SK-N-SH (cell line): Measurements from ENCODE around the gene TMEM187. TPM values are rescaled to one million over a fixed set of nuclear protein-coding genes. Genes with fewer than 3 reads are reported as not detected.

Experiments
- CTCF ChIA-PET: fragments of 300-600, 350-600 bp; formaldehyde crosslinking; extraction: SDS; loops from one replicate; lab custom pipeline; 2021; lab: Yijun Ruan, JAX
- POLR2A ChIA-PET: fragments of 350-600 bp; sonication (Branson Sonifier 250); formaldehyde crosslinking; extraction: SDS; loops from one replicate; lab custom pipeline; 2020; ENCODE audit warnings: antibody characterized with exemption, inconsistent platforms; lab: Yijun Ruan, JAX
- DNase-seq: peaks from one replicate; pipeline ENCODE4 v3.0.0; 2012
- H2AFZ ChIP-seq: fragments of 200-600 bp; sonication (generic); 2 replicates; pipeline ENCODE4 v1.8.1; 2016; ENCODE audit warnings: antibody characterized with exemption, mild to moderate bottlenecking, low read depth
- H3F3A ChIP-seq: fragments of 200-600 bp; sonication (generic); replicated peaks from 2 replicates; pipeline ENCODE3; 2016; ENCODE audit warnings: antibody characterized with exemption, mild to moderate bottlenecking; ENCODE audit not compliant: insufficient read depth
- H3K27ac ChIP-seq, 2 experiments: fragments of 200-500 bp in 1 of 2; fragments of 200-600 bp in 1 of 2; sonication (Bioruptor generic) in 1 of 2; sonication (generic), shearing (Covaris generic) in 1 of 2; 2 replicates each; pipeline versions ENCODE4 v1.5.1 to v1.6.1; 2014 to 2016; ENCODE audit warnings: low read depth in 2 of 2, inconsistent platforms in 1 of 2, low read length in 1 of 2, mild to moderate bottlenecking in 1 of 2, mixed read lengths in 1 of 2
- H3K27me3 ChIP-seq: fragments of 200-600 bp; sonication (generic), shearing (Covaris generic); 2 replicates; pipeline ENCODE4 v1.6.1; 2016; ENCODE audit warnings: mixed run types; ENCODE audit not compliant: insufficient read depth
- H3K36me3 ChIP-seq, 2 experiments: fragments of 200-500 bp in 1 of 2; fragments of 200-600 bp in 1 of 2; sonication (Bioruptor generic) in 1 of 2; sonication (generic) in 1 of 2; replicated peaks in 1 of 2; 2 replicates each; pipeline versions ENCODE3 to v1.5.1; 2014 to 2016; ENCODE audit warnings: low read length in 1 of 2, mild to moderate bottlenecking in 1 of 2; ENCODE audit not compliant: insufficient read depth in 2 of 2, control insufficient read depth in 1 of 2
- H3K4me1 ChIP-seq, 2 experiments: fragments of 200-500 bp in 1 of 2; fragments of 200-600 bp in 1 of 2; sonication (Bioruptor generic) in 1 of 2; sonication (generic), shearing (Covaris generic) in 1 of 2; 2 replicates each; pipeline versions ENCODE4 v1.5.1 to v1.6.1; 2014 to 2016; ENCODE audit warnings: low read depth in 1 of 2, low read length in 1 of 2, mixed run types in 1 of 2; ENCODE audit not compliant: insufficient read depth in 2 of 2, control insufficient read depth in 1 of 2
- H3K4me2 ChIP-seq: fragments of 200-600 bp; sonication (generic), shearing (Covaris generic); 2 replicates; pipeline ENCODE4 v1.6.1; 2017; ENCODE audit warnings: mixed run types
- H3K4me3 ChIP-seq, 2 experiments: fragments of 200-500 bp in 1 of 2; fragments of 200-600 bp in 1 of 2; sonication (Bioruptor generic) in 1 of 2; sonication (generic), shearing (Covaris generic) in 1 of 2; 2 replicates each; pipeline versions ENCODE4 v1.5.1 to v1.8.1; 2014 to 2016; ENCODE audit warnings: low read depth in 2 of 2, inconsistent platforms in 1 of 2, low read length in 1 of 2, mild to moderate bottlenecking in 1 of 2, mixed read lengths in 1 of 2, moderate library complexity in 1 of 2
- H3K79me2 ChIP-seq: fragments of 200-600 bp; sonication (generic); 2 replicates; pipeline ENCODE4 v1.8.1; 2017; ENCODE audit warnings: mild to moderate bottlenecking; ENCODE audit not compliant: insufficient read depth
- H3K9ac ChIP-seq: fragments of 200-600 bp; sonication (generic); 2 replicates; pipeline ENCODE4 v1.6.1; 2017; ENCODE audit warnings: mixed run types
- H3K9me2 ChIP-seq: fragments of 200-600 bp; sonication (generic); 2 replicates; pipeline ENCODE4 v1.6.1; 2017; ENCODE audit warnings: mixed run types
- H3K9me3 ChIP-seq: fragments of 200-600 bp; sonication (generic); 2 replicates; pipeline ENCODE4 v1.6.1; 2017; ENCODE audit warnings: mixed run types, mild to moderate bottlenecking, moderate library complexity
- H4K20me1 ChIP-seq: fragments of 200-600 bp; sonication (generic); 2 replicates; pipeline ENCODE4 v1.6.1; 2017; ENCODE audit warnings: mild to moderate bottlenecking, mixed run types; ENCODE audit not compliant: insufficient read depth
- EP300 ChIP-seq, 2 experiments: IDR thresholded peaks; 2 replicates each; pipeline versions ENCODE4 v1.4.0 to v1.6.1; 2012; ENCODE audit warnings: borderline replicate concordance in 1 of 2, low read depth in 1 of 2, low read length in 1 of 2
- FOSL2 ChIP-seq: IDR thresholded peaks from 2 replicates; pipeline ENCODE4 v1.4.0; 2012; ENCODE audit warnings: low read depth, mild to moderate bottlenecking, moderate library complexity, borderline replicate concordance
- FOXJ3 ChIP-seq: sonication (generic); formaldehyde crosslinking; IDR thresholded peaks from 2 replicates; pipeline ENCODE4 v1.5.1; 2020; ENCODE audit warnings: mild to moderate bottlenecking, missing genetic modification reagents
- FOXM1 ChIP-seq: IDR thresholded peaks from 2 replicates; pipeline ENCODE4 v1.4.0; 2012; ENCODE audit warnings: low read depth, mild to moderate bottlenecking
- GABPA ChIP-seq: IDR thresholded peaks from 2 replicates; pipeline ENCODE4 v1.4.0; 2012; ENCODE audit warnings: low read depth, mild to moderate bottlenecking
- GATA2 ChIP-seq: sonication (generic); formaldehyde crosslinking; IDR thresholded peaks from 2 replicates; pipeline ENCODE4 v1.5.0; 2020; ENCODE audit warnings: mild to moderate bottlenecking, missing genetic modification reagents
- JUND ChIP-seq: IDR thresholded peaks from 2 replicates; pipeline ENCODE4 v1.4.0; 2012
- MAX ChIP-seq: IDR thresholded peaks from 2 replicates; pipeline ENCODE4 v1.4.0; 2012; ENCODE audit warnings: low read depth
- MEF2A ChIP-seq: IDR thresholded peaks from 2 replicates; pipeline ENCODE4 v1.4.0; 2012; ENCODE audit warnings: low read depth, borderline replicate concordance
- MXI1 ChIP-seq: IDR thresholded peaks from 2 replicates; pipeline ENCODE4 v1.6.1; 2012; ENCODE audit warnings: mild to moderate bottlenecking, low read depth, low read length, improper control_type of control experiment
- NFIC ChIP-seq: IDR thresholded peaks from 2 replicates; pipeline ENCODE4 v1.4.0; 2012; ENCODE audit warnings: borderline replicate concordance
- NRF1 ChIP-seq: IDR thresholded peaks from 2 replicates; pipeline ENCODE4 v1.6.1; 2012; ENCODE audit warnings: low read depth, mild to moderate bottlenecking, low read length
- PBX3 ChIP-seq: IDR thresholded peaks from 2 replicates; pipeline ENCODE4; 2012
- RAD21 ChIP-seq: IDR thresholded peaks from 2 replicates; pipeline ENCODE4 v1.6.1; 2012; ENCODE audit warnings: mild to moderate bottlenecking, low read length
- RCOR1 ChIP-seq: fragments of 150-350 bp; IDR thresholded peaks from 2 replicates; pipeline ENCODE4 v1.6.1; 2017; ENCODE audit warnings: antibody characterized with exemption, low read length
- RXRA ChIP-seq: IDR thresholded peaks from 2 replicates; pipeline ENCODE4 v1.4.0; 2012; ENCODE audit warnings: low read depth, mild to moderate bottlenecking, borderline replicate concordance
- SIN3A ChIP-seq: IDR thresholded peaks from 2 replicates; pipeline ENCODE4 v1.6.1; 2012; ENCODE audit warnings: low read depth, mild to moderate bottlenecking, low read length, moderate library complexity, borderline replicate concordance
- SMC3 ChIP-seq: IDR thresholded peaks from 2 replicates; pipeline ENCODE4 v1.6.1; 2012; ENCODE audit warnings: low read depth, low read length, improper control_type of control experiment
- TAF1 ChIP-seq: IDR thresholded peaks from 2 replicates; pipeline ENCODE4 v1.6.1; 2012; ENCODE audit warnings: low read depth, mild to moderate bottlenecking, low read length, moderate library complexity, borderline replicate concordance
- TCF12 ChIP-seq: IDR thresholded peaks from 2 replicates; pipeline ENCODE4 v1.4.0; 2012
- USF1 ChIP-seq: IDR thresholded peaks from 2 replicates; pipeline ENCODE4 v1.4.0; 2012; ENCODE audit warnings: low read depth, borderline replicate concordance
- YY1 ChIP-seq: IDR thresholded peaks from 2 replicates; pipeline ENCODE4 v1.4.0; 2012; ENCODE audit warnings: low read depth, mild to moderate bottlenecking
- ZBTB33 ChIP-seq: IDR thresholded peaks from 2 replicates; pipeline ENCODE4 v1.4.0; 2012; ENCODE audit warnings: low read depth, borderline replicate concordance
- WGBS: methylation state at CpG from one replicate; pipeline ENCODE4 v1.1.6; 2017; ENCODE audit warnings: low lambda C conversion rate; 5-methylcytosine and 5-hydroxymethylcytosine counted together
- polyA plus RNA-seq, 3 experiments: library from polyadenylated mRNA; depleted of rRNA; stranded (reverse); fragments of >200 nt; gene quantifications; 2 replicates each; pipeline ENCODE4 v1.2.3, GENCODE V29; 2012

TMEM187 gene
- polyA plus RNA-seq, 1 of the 3 experiments (the other 2 are of a cell fraction) = 10.9 TPM

- TF ChIP-seq JUND (no peak), TCF12 (no peak), GABPA (no peak), NFIC (no peak), RAD21 (no peak), YY1 (peak; percentile 98), EP300 (IDR thresholded peaks at IDR 0.05; ENCODE audit: borderline replicate concordance in 1 of 2, low read depth in 1 of 2, low read length in 1 of 2) (no peak), MAX (peak; percentile 87), NRF1 (no peak), FOSL2 (no peak), USF1 (no peak), ZBTB33 (no peak), PBX3 (0 out of 2 replicates have a peak, but pooled peaks have one; percentile 8), FOXM1 (peak; percentile 41; the same call in 1 of the 2 replicates), SIN3A (0 out of 2 replicates have a peak, but pooled peaks have one; percentile 32), TAF1 (no peak; the same call in 1 of the 2 replicates), FOXJ3 (no peak)
Measured at GRCh38 chrX:153970357-153971123, 2.0 kb upstream of the TMEM187 start (continued).

GRCh38 chrX:153971124-153971449 is 1.5 kb upstream of the TMEM187 start:
- Histone ChIP-seq H3K27ac (peak overlapping the region; percentile 99), H3K27me3 (no peaks in the 10 kb centered on the region), H3K4me2 (peak overlapping the region; percentile 80), H3K4me1 (peaks cover 16 to 51% of the 10 kb centered on the region in 2 experiments; a peak in 2 of 4 replicates), H3K36me3 (peaks cover 0 to 4% of the 10 kb centered on the region in 2 experiments), H4K20me1 (peaks cover 38% of the 10 kb centered on the region), H3F3A (peaks cover 7% of the 10 kb centered on the region), H3K79me2 (peaks cover 65% of the 10 kb centered on the region), H3K4me3 (peak overlapping the region; percentile 90 to 98), H3K9me3 (no peaks in the 10 kb centered on the region), H3K9me2 (no peaks in the 10 kb centered on the region), H2AFZ (0 out of 2 replicates have a peak overlapping the region, but pooled peaks have one; percentile 89), H3K9ac (peak overlapping the region; percentile 98)
- CTCF ChIA-PET = interaction anchor here (1.1 to 11.6 kb wide), 2 partner anchors 22 to 208 kb away, joined by 3 to 179 read pairs; partner anchors contain the start of gene RENBP
- WGBS = 3% methylated on average over 21 of the region's 34 CpGs
- peak; percentile 93 for DNase-seq
- POLR2A ChIA-PET = interaction anchor here (0.6 to 1.4 kb wide), 6 partner anchors 36 to 205 kb away, joined by 3 to 4 read pairs (median 3); partner anchors contain the start of genes IDH3G, NAA10 and SSR4
- TF ChIP-seq TAF1 (peak; percentile 66; the same call in 1 of the 2 replicates), JUND (no peak), TCF12 (no peak), PBX3 (no peak), SMC3 (no peak), GATA2 (no peak), EP300 (IDR thresholded peaks at IDR 0.05; ENCODE audit: borderline replicate concordance in 1 of 2, low read depth in 1 of 2, low read length in 1 of 2) (no peak), MEF2A (no peak), MXI1 (no peak), ZBTB33 (no peak), RCOR1 (no peak), SIN3A (no peak), RAD21 (no peak), RXRA (no peak), FOXJ3 (no peak)
